GM12878 (cell line): ENCODE results near the gene TACC3. TPM values are rescaled to one million over a fixed set of nuclear protein-coding genes. Genes with fewer than 3 reads are reported as not detected.
A peak's percentile ranks its signal among the peaks of the same experiment; 100 is the strongest.

Experiments used
- BACH1 ChIP-seq: fragments of 450-650 bp; IDR thresholded peaks from 2 replicates; pipeline ENCODE4 v1.6.1; 2017; ENCODE audit warnings: mild to moderate bottlenecking, borderline replicate concordance
- BRCA1 ChIP-seq: IDR thresholded peaks from 2 replicates; pipeline ENCODE4 v1.6.1; 2011; ENCODE audit warnings: low read depth, low read length, improper control_type of control experiment
- CBFB ChIP-seq: IDR thresholded peaks from 2 replicates; pipeline ENCODE4 v1.6.1; 2016; ENCODE audit warnings: antibody characterized with exemption, low read depth
- CHD1 ChIP-seq: IDR thresholded peaks from 2 replicates; pipeline ENCODE4 v1.6.1; 2012; ENCODE audit warnings: low read depth, low read length, improper control_type of control experiment
- CHD4 ChIP-seq: fragments of 200-600 bp; sonication (generic); IDR thresholded peaks from 2 replicates; pipeline ENCODE4 v1.6.1; 2016; ENCODE audit warnings: mild to moderate bottlenecking
- EGR1 ChIP-seq, 2 experiments: IDR thresholded peaks; 1 replicate in 1 of 2; 2 replicates in 1 of 2; pipeline ENCODE4 v1.6.1; 2011 to 2012; ENCODE audit warnings: low read depth in 2 of 2, low read length in 2 of 2, borderline replicate concordance in 1 of 2, mild to moderate bottlenecking in 1 of 2, moderate library complexity in 1 of 2
- HDAC6 ChIP-seq: fragments of 200-600 bp; sonication (generic); IDR thresholded peaks from one replicate; pipeline ENCODE4 v1.8.0; 2017; ENCODE audit warnings: antibody characterized with exemption; ENCODE audit not compliant: unreplicated experiment
- HDGF ChIP-seq: fragments of 450-650 bp; IDR thresholded peaks from 2 replicates; pipeline ENCODE4 v1.6.1; 2016; ENCODE audit warnings: antibody characterized with exemption
- NFYB ChIP-seq: IDR thresholded peaks from 2 replicates; pipeline ENCODE4 v1.6.1; 2011; ENCODE audit warnings: low read depth, mild to moderate bottlenecking, low read length, improper control_type of control experiment, moderate library complexity; ENCODE audit not compliant: insufficient read depth
- RCOR1 ChIP-seq: conservative IDR thresholded peaks from 2 replicates; pipeline ENCODE4 v1.6.1; 2012; ENCODE audit warnings: low read depth, low read length, improper control_type of control experiment
- SREBF1 ChIP-seq: IDR thresholded peaks from 2 replicates; pipeline ENCODE4 v1.6.1; 2012; ENCODE audit warnings: mild to moderate bottlenecking, low read length
- ZNF274 ChIP-seq: IDR thresholded peaks from one replicate; pipeline ENCODE4 v1.8.0; 2011; ENCODE audit not compliant: insufficient read length, insufficient read depth
- ZZZ3 ChIP-seq: IDR thresholded peaks from 2 replicates; pipeline ENCODE4 v1.6.1; 2011; ENCODE audit warnings: low read depth; ENCODE audit not compliant: control insufficient read depth, insufficient read length
- polyA plus RNA-seq, 11 experiments: library from polyadenylated mRNA; depleted of rRNA in 4 of 11; unstranded in 6 of 11; stranded (reverse) in 5 of 11; fragments of >200 nt; fragmentation: Nextera tagmentation in 4 of 11; fragmentation: Illumina TruSeq in 1 of 11; extraction: Ambion mirVana in 4 of 11; extraction: Trizol in 1 of 11; gene quantifications; 1 replicate in 1 of 11; 2 replicates in 10 of 11; pipeline versions ENCODE4 v1.2.1 to v1.2.3, GENCODE V29; 2011 to 2016; ENCODE audit warnings: inconsistent platforms in 2 of 11, missing spikeins in 2 of 11, low read depth in 1 of 11
- total RNA-seq, 4 experiments: library from RNA; depleted of rRNA in 3 of 4; stranded (reverse); fragments of >200 nt in 3 of 4; fragmentation: Illumina TruSeq in 1 of 4; extraction: Trizol in 1 of 4; gene quantifications; 2 replicates each; pipeline versions ENCODE4 v1.2.1 to v1.2.3, GENCODE V29; 2013 to 2021
- TF ChIP-seq, protein P1 (sequence below): fragments of 450-650 bp; IDR thresholded peaks from 2 replicates; pipeline ENCODE4 v1.6.1; 2016; ENCODE audit warnings: mild to moderate bottlenecking
- TF ChIP-seq, protein P2 (sequence below): IDR thresholded peaks from 2 replicates; pipeline ENCODE4 v1.6.1; 2012; ENCODE audit warnings: low read length, inconsistent platforms
- TF ChIP-seq, protein P3 (sequence below): fragments of 450-650 bp; IDR thresholded peaks from 2 replicates; pipeline ENCODE4 v1.6.1; 2016; ENCODE audit warnings: mild to moderate bottlenecking, moderate library complexity, borderline replicate concordance
- TF ChIP-seq, protein P4 (sequence below): fragments of 150-350 bp; IDR thresholded peaks from 2 replicates; pipeline ENCODE4 v1.6.1; 2016; ENCODE audit warnings: low read depth, low read length
- TF ChIP-seq, protein P5 (sequence below): fragments of 450-650 bp; IDR thresholded peaks from 2 replicates; pipeline ENCODE4 v1.6.1; 2017; ENCODE audit warnings: mild to moderate bottlenecking, low read depth, inconsistent platforms; ENCODE audit not compliant: poor library complexity, severe bottlenecking

TACC3 gene
- total and polyA plus RNA-seq, 10 of the 15 experiments (the other 5 are each of a cell fraction or from before 2014, with no cell fraction given): 2.8 to 121 (median 73.3) TPM

DNA sequence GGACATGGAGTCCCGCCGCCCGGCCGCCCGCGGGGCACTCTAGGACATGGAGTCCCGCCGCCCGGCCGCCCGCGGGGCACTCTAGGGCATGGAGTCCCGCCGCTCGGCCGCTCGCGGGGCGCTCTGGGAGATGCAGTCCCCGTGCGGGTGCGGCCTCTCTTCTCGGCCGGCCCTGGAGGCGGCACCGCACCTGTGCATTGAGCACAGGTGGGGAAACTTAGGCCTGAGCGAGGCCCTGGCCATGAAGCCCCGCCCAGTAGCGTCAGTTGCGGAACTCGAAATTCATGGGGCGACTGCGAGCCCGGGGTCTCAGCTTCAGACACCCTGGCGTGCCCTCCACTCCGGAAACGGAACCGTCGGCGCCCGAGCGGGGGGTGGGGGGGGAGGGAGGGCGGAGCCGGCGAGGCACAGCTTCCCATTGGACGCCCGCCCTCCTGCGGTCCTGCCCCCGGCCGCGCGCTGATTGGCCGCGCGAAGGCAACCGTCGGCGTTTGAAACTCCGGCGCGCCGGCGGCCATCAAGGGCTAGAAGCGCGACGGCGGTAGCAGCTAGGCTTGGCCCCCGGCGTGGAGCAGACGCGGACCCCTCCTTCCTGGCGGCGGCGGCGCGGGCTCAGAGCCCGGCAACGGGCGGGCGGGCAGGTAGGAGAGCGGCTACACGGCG, at the start of gene TACC3, which contains the start of gene TMEM129 (continued):
- TF ChIP-seq BRCA1 (no peak), HDAC6 (no peak), NFYB (peak; percentile 74; the same call in 1 of the 2 replicates), CHD4 (no peak), CHD1 (no peak), SREBF1 (peak; percentile 78; the same call in 1 of the 2 replicates), EGR1 (IDR thresholded peaks at IDR 0.05; ENCODE audit: borderline replicate concordance in 1 of 2, low read depth in 2 of 2, low read length in 2 of 2) (no peak), ZNF274 (no peak), BACH1 (no peak), HDGF (no peak), RCOR1 (0 out of 2 replicates have a peak, but pooled peaks have one; percentile 50), ZZZ3 (no peak), CBFB (no peak)
- TF ChIP-seq, protein P1, sequence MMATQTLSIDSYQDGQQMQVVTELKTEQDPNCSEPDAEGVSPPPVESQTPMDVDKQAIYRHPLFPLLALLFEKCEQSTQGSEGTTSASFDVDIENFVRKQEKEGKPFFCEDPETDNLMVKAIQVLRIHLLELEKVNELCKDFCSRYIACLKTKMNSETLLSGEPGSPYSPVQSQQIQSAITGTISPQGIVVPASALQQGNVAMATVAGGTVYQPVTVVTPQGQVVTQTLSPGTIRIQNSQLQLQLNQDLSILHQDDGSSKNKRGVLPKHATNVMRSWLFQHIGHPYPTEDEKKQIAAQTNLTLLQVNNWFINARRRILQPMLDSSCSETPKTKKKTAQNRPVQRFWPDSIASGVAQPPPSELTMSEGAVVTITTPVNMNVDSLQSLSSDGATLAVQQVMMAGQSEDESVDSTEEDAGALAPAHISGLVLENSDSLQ: no peak
- TF ChIP-seq, protein P2, sequence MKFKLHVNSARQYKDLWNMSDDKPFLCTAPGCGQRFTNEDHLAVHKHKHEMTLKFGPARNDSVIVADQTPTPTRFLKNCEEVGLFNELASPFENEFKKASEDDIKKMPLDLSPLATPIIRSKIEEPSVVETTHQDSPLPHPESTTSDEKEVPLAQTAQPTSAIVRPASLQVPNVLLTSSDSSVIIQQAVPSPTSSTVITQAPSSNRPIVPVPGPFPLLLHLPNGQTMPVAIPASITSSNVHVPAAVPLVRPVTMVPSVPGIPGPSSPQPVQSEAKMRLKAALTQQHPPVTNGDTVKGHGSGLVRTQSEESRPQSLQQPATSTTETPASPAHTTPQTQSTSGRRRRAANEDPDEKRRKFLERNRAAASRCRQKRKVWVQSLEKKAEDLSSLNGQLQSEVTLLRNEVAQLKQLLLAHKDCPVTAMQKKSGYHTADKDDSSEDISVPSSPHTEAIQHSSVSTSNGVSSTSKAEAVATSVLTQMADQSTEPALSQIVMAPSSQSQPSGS: no peak
- TF ChIP-seq, protein P3, sequence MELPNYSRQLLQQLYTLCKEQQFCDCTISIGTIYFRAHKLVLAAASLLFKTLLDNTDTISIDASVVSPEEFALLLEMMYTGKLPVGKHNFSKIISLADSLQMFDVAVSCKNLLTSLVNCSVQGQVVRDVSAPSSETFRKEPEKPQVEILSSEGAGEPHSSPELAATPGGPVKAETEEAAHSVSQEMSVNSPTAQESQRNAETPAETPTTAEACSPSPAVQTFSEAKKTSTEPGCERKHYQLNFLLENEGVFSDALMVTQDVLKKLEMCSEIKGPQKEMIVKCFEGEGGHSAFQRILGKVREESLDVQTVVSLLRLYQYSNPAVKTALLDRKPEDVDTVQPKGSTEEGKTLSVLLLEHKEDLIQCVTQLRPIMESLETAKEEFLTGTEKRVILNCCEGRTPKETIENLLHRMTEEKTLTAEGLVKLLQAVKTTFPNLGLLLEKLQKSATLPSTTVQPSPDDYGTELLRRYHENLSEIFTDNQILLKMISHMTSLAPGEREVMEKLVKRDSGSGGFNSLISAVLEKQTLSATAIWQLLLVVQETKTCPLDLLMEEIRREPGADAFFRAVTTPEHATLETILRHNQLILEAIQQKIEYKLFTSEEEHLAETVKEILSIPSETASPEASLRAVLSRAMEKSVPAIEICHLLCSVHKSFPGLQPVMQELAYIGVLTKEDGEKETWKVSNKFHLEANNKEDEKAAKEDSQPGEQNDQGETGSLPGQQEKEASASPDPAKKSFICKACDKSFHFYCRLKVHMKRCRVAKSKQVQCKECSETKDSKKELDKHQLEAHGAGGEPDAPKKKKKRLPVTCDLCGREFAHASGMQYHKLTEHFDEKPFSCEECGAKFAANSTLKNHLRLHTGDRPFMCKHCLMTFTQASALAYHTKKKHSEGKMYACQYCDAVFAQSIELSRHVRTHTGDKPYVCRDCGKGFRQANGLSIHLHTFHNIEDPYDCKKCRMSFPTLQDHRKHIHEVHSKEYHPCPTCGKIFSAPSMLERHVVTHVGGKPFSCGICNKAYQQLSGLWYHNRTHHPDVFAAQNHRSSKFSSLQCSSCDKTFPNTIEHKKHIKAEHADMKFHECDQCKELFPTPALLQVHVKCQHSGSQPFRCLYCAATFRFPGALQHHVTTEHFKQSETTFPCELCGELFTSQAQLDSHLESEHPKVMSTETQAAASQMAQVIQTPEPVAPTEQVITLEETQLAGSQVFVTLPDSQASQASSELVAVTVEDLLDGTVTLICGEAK: peak; percentile 92
- TF ChIP-seq, protein P4, sequence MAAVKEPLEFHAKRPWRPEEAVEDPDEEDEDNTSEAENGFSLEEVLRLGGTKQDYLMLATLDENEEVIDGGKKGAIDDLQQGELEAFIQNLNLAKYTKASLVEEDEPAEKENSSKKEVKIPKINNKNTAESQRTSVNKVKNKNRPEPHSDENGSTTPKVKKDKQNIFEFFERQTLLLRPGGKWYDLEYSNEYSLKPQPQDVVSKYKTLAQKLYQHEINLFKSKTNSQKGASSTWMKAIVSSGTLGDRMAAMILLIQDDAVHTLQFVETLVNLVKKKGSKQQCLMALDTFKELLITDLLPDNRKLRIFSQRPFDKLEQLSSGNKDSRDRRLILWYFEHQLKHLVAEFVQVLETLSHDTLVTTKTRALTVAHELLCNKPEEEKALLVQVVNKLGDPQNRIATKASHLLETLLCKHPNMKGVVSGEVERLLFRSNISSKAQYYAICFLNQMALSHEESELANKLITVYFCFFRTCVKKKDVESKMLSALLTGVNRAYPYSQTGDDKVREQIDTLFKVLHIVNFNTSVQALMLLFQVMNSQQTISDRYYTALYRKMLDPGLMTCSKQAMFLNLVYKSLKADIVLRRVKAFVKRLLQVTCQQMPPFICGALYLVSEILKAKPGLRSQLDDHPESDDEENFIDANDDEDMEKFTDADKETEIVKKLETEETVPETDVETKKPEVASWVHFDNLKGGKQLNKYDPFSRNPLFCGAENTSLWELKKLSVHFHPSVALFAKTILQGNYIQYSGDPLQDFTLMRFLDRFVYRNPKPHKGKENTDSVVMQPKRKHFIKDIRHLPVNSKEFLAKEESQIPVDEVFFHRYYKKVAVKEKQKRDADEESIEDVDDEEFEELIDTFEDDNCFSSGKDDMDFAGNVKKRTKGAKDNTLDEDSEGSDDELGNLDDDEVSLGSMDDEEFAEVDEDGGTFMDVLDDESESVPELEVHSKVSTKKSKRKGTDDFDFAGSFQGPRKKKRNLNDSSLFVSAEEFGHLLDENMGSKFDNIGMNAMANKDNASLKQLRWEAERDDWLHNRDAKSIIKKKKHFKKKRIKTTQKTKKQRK: no peak
- TF ChIP-seq, protein P5, sequence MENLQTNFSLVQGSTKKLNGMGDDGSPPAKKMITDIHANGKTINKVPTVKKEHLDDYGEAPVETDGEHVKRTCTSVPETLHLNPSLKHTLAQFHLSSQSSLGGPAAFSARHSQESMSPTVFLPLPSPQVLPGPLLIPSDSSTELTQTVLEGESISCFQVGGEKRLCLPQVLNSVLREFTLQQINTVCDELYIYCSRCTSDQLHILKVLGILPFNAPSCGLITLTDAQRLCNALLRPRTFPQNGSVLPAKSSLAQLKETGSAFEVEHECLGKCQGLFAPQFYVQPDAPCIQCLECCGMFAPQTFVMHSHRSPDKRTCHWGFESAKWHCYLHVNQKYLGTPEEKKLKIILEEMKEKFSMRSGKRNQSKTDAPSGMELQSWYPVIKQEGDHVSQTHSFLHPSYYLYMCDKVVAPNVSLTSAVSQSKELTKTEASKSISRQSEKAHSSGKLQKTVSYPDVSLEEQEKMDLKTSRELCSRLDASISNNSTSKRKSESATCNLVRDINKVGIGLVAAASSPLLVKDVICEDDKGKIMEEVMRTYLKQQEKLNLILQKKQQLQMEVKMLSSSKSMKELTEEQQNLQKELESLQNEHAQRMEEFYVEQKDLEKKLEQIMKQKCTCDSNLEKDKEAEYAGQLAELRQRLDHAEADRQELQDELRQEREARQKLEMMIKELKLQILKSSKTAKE: no peak
